Measurements from ENCODE around the gene SLC41A1.

SLC41A1 gene

DNA sequence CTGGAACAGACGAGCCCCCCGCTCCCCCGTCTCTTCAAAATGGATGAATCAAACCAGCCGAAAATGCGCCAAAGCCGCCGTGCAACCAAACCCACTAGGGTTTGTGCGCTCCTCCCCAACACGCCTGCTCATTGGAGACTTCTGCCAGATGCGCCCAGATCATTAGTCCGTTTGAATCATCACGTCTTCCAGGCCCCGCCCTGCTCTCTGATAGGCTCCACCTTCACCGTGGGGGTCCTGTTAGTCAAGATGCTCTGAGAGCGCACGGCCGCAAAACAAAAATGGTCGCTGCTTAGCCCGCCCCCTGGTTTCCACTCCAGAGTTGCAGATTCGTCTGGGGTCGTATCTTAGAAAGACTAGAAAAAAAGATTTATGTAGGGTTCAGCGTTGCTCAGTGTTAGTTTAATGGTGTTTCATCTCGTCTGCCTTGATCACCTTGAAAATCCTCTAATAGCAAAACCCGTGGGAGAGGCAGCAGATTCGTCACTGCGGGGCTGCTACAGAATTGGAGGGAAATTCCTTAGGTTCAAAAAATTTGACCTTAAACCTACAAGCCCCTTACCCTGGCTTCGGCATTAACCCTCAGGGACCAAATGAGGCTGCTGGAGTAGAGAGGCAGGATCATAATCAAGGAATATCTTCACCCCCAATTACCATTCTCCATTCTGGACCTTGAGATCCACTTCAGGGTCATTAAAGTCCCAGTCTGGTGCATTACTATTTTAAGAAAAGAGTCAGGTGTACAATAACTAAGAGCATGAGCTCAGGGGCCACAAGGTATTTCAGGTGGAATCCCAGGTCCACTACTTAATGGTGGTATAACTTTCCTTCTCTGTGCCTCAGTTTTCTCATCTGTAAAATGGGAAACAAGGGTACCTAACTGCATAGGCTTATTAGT lies 62.6 kb downstream of the SLC41A1 start, which contains the start of gene NUCKS1:
Gene NUCKS1 (minus strand): TSS at position 45 of the 898 bp plus-strand sequence. CDS start 209 bp downstream, outside the sequence.
- DNase-seq, result peak; percentile 98

DNA sequence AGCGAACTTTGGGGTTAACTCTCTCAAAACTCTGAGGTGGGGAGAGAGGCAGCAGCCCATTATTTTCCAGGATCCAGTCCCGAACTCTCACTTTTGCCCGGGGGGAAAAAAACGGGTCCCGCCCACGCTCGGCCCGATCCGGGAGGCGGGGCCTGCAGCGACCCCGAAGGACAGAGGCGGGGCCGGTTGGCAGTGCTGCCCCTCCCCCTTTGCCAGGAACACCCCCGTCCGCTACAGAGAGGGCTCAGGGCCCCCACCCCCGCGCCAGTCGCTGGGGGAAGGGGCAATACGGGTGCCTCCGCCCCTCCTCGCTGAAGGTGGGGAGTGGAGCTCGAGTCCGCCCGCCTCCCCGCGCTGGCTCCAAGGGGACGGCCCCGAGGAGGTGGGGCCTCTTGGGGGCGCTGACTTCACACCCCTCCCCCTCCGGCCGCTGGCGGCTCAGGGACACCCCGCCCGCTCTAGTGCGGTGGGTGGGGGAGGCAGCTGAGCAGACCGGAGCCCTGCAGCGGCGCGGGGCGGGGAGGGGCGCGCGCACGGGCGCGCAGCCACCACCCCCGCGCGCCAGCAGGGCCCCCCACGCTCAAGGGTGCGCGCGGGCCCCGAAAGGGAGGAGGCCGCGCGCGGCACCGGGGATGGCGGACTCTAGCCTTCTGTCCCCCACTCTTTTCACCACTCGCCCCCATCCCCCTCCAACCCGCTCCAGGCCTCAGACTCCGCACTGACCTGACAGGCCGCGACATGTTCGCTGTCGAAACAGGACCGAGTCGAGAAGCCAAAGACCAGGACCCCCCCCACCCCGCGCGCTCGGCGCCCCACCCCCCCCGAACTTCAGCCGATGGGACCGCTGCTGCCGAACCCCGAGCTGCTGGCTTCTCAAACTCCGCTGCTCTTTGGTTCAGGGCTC lies 63.5 kb downstream of the SLC41A1 start:
- DNase-seq, result peak; percentile 95

DNA sequence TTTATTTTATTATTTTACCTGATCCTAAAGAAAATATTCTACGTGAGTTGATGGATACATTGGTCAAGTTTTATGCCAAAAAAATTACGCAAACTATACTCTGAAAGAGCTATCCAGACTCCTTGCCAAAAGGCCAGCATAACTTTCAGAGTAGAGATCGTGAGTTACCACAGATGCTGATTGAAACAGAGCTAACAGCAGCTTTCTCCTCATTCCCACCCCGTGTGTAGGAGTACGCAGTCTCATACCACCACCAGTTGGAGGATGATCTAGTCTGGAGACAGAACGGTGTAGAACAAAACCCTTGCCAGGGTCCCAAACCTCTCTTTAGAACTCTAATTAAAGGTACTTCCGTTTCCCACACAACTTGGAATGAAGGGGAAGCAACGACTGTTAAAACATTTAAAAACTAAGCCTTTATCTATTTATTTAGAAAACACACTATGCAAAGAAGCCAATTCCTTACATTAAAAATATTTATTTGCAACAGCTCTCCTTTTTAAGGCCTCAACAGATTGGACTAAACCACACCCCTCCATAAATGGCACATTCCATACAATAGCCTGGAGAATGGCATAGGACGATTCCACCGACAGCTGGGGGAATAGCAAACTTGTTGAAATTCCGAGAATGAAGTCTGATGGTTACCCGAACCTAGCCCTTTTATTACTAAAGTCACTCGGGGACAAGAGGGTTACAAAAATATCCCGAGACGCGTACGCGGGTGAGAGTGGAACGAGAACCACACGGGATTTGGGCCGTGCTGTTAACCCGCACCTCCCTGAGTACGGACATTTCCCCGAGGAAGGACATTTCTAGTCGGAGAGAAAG lies 64.4 kb downstream of the SLC41A1 start:
- DNase-seq, result peak; percentile 57

DNA sequence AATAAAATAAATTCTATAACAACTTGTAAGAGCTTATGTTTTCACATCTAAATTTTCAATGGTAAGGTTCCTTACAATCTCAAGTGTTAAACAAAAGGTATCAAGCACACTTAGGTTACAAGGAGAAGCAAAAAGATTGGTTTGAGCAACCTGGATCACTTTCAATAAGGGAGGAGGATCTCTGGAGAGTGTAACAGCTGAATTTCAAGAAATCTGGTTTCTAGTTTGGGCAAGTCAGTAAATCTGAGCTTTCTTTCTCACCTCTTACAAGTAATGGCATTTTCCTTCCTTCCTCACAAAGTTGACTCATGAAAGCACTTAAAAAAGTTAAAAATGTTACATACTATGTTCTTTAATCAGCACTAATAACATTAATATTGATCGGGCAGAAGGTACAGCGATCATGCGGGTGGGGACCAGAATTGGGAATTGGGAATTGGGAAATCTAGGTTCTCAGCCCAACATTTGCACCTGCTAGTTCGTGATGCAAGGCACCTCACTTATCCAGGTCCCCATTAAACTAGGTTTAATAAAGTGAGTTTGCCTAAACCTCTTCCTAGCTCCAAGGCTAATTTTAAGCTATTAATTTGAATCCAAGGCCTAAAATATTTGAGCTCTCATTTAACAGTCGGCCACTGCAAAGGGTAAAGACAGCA lies 66.1 kb downstream of the SLC41A1 start:
- no peak for DNase-seq

DNA sequence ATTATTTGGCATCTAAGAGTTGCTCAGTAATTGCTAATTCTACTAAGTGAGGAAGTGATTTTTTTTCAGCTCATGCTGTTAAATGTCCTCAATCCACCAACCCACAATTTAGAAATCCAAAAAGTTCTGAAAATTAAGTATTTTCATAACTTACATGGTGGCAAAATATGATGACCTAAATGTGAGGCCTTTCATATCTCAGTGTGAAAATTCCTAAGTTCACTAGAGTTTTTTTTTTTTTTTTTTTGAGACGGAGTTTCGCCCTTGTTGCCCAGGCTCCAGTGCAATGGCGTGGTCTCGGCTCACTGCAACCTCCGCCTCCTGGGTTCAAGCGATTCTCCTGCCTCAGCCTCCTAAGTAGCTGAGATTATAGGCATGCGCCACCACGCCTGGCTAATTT lies 68.6 kb downstream of the SLC41A1 start:
- DNase-seq, result no peak

DNA sequence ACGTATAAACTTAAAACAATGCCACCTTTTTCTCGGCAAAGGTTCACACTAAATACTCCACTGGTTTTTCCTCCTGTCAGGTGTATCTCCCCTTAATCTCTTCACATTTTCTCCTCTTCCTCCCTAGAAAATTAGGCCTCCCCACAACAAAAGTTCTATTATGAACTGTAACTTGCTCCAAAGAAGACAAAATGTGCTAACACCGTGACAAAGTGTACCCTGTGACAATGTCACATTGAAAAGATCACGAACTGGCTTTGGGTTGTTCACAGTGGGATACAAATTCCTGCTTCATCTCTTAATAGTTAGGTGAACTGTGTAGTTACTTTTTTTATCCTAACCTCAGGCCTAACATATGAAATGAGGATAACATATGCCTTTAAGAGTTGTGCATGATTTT lies 69.0 kb downstream of the SLC41A1 start:
- no peak for DNase-seq

DNA sequence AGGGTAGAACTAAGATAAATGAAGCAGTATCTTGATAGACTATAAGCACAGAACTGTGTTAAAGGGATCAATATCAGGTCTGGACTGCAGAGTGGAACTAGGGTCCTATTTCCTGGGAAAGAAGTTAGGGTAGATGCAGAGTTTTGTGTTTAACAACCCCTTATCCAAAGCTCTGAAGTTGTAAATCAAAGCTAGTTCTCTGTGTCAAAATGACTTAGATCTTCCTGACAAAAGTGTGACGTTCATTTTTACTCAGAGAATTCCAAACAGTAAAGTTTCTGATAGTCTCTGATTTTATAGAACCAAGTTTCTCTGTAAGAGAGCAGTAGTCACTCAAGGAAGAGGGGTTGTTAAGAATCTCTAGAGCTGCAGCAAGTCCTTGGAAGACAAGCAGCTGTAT lies 71.3 kb downstream of the SLC41A1 start:
- DNase-seq, result no peak

DNA sequence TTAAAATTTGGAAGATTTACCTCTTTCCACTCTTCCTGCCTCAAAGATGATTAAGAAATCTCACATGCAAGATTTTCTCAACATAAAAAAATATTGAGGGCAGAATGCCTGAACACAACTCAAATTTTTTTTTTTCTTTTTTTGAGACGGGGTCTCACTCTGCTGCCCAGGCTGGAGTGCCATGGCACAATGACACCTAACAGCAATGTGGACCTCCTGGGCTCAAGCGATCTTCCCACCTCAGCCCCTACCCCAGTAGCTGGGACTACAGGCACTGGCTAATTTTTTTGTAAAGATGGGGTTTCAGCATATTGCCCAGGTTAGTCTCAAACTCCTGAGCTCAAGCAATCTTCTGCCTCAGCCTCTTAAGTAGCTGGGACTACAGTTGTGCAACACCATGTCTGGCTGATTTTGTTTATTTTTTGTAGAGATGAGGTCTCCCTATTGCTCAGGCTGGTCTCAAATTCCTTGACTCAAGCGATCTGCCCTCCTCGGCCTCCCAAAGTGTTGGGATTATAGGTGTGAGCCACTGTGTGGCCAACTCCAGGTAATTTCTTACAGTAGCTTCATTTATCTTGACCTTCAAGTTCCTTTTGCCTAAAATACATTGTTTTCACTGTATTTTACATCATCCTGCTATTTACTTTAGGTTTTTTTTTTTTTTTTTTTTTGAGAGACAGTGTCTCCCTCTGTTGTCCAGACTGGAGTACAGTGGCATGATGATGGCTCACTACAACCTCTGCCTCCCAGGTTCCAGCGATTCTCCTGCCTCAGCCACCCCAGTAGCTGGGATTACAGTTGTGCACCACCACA lies 73.4 kb downstream of the SLC41A1 start:
- no peak for DNase-seq

Data from stimulated activated CD4-positive, alpha-beta T cell treated with anti-CD3 and anti-CD28 coated beads, Interleukin-4, amount 100 ng/mL, for 24 hours (primary cell).